GM19239 (cell line): ENCODE results near the gene B4GALT3.

ENCODE experiments used
- DNase-seq: peaks from one replicate; pipeline ENCODE4 v3.0.0; 2011; ENCODE audit warnings: low spot score; ENCODE audit not compliant: insufficient read length
- FAIRE-seq: peaks from 2 replicates; lab custom pipeline; 2011; peaks lifted over from hg19 to GRCh38; lab: Jason Lieb, UNC

The B4GALT3 gene

DNA sequence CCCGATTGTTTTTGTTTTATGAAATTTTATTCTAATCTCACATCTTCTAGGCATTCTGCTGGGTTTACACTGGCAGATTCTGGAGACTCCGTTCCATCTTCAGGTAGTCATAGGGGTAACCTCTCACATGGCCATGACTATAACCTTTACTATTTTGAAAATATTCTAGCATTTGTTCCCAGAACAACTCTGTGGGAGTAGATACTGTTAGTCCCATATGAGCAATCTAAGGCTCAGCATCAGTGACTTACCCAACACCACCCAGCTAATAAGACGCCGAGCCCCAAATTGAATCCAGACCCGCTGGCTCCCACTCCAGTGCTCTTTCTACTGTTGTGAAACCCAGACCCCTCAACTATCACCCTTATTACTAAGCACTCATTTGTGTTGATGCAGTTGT, 11.7 kb upstream of the B4GALT3 start:
- no peak for FAIRE-seq
- DNase-seq: no peak

DNA sequence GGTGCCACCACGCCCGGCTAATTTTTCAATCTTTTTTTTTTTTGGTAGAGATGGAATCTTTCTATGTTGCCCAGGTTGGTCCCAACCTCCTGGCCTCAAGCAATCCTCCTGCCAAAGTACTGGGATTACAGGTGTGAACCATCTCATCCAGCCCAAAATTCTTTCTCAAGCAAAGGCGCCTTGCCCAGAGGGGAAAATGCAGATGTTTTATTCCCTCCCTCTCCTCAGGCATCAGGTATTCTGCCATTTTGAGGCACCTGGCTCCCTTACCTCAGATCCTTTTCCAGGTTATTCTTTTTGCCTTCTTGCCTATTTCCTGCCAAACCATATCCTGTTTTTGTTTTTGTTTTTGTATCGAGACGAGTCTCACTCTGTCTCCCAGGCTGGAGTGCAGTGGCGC, 11.1 kb upstream of the B4GALT3 start:
- no peak for FAIRE-seq
- no peak for DNase-seq

DNA sequence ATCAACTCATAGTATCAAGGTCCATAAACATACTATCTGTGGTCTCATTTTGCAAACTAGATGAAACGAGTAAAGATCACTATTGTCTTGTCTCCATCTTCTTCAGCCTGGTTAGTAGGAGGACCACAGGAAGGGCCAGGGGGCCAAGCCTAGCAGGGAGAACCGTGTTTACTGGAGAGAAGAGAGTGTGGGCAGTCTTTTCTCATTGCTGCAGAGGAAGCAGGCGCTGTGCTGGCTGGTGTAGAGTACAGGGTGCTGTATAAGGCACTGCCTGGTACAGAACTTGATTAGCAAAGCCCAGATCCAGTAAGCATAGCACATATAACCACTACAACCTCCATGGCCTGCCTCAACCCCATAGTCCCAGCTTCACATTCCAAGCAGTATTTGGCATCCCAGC, 10.0 kb upstream of the B4GALT3 start:
- DNase-seq: no peak
- FAIRE-seq: no peak

DNA sequence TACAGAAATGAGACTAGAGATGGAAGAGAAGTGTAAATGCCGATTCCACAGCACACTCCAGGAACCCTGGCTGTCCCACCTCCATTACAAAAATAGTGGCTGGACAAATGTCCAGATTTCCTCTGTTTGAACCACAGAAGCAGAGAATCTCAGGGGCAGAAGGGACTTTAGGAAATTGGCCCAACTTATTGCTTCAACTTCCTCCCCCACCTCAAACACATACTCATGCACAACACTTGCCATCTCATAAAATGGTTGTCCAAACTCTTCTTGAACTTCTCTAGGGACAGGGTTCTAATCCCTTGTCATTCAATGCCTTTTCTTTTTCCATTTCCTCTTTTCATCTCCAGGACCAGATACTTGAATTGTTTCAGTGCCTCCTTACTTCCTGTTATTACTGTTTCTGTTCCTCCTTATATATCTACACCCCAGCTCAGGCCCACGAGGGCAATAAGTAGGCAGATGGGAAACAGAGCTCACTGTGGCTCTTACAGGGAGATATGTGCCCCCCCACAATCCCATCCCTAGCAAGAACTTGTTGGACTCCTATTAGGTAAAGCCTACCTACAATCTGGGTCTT, 8.5 kb upstream of the B4GALT3 start:
- FAIRE-seq: no peak
- DNase-seq: no peak

DNA sequence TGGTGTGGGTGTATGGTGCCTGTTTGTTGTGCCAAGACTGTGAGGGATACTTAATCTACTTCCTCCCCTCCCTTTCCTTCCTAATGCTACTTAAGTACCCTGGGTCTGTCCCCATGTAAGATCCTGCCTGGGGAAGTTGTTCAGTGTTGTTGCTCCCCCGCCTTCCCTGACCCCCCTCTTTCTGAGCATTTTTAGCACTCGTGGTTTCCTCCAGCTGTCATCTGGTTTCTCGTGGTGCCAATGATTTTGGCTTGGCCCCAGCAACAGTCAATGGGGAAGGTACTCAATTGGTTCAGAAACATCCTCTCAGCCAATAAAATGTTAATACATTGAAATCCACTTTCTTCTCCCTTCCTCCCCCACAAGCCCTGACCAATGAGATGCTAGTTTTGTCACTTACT, 8.0 kb upstream of the B4GALT3 start:
- peak; percentile 98 for FAIRE-seq
- no peak for DNase-seq

DNA sequence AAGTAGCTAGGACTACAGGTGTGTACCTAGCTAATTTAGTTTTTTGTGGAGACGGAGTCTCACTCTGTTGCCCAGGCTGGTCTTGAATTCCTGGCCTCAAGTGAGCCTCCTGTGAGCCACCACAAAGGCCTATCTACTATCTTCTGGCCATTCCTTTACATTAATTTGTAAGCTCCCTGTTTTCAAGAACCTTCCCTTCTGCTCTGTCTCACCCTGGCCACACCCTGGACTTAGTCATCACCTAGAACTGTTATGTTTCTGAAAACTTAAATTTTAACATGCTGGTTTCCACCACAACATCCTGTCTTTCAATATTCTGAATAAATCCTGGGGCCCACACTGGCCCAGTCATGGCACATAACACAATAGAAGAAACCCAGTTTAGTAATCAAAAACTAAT, 4.9 kb upstream of the B4GALT3 start:
- DNase-seq (no peak), FAIRE-seq (peak; percentile 82)

DNA sequence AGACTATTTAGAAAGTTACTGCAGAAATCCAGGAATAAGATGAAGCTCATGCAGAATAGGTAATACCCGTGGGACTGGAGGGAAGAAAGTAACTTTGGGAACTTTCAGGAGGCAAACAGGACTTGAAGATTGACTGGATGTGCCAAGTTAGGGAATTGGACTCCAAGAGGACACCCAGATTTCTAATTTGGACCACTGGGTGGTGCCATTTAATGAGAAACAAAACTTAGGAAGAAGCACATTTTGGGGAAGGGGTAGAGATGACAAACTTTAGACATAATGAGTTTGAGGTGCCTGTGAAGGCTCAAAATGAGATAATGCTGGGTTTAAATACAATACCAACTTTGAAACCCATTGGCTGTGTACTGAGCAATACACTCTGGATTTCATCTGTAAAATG, 3.3 kb upstream of the B4GALT3 start:
- no peak for FAIRE-seq
- DNase-seq: no peak

DNA sequence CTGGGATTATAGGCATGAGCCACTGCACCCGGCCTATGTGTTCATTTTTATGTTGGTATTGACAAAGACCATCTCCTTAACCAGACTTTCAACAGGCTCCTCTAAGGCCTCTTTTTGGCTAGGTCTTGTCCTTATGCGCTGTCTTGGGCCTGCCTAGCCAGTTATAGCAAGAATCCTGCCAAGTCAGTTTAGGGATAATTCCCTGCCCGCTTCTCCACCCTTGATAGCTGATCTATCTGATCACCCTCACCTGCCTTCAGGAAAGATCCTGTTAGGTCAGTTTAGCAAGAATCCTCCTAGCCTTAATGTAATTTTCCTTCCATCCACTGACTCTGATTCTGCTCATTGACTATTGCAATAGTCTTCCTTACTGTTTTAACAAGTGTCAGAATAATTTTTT, 2.4 kb upstream of the B4GALT3 start:
- FAIRE-seq (no peak), DNase-seq (no peak)

DNA sequence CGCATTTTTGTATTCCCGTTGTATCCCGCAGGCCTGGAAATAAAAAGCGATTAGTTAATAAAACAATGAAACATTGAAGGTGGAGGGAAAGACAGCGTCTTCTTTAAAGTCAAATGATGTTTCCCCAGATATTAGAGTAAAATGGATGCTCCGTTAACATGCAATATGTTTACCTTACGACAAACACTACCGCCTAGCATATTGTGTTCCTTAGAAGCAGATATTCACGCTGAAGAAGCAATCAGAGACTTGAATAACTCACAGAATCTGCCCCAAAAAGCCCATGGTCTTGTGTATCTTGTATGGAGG, 583 bp upstream of the B4GALT3 start:
- no peak for FAIRE-seq
- no peak for DNase-seq

DNA sequence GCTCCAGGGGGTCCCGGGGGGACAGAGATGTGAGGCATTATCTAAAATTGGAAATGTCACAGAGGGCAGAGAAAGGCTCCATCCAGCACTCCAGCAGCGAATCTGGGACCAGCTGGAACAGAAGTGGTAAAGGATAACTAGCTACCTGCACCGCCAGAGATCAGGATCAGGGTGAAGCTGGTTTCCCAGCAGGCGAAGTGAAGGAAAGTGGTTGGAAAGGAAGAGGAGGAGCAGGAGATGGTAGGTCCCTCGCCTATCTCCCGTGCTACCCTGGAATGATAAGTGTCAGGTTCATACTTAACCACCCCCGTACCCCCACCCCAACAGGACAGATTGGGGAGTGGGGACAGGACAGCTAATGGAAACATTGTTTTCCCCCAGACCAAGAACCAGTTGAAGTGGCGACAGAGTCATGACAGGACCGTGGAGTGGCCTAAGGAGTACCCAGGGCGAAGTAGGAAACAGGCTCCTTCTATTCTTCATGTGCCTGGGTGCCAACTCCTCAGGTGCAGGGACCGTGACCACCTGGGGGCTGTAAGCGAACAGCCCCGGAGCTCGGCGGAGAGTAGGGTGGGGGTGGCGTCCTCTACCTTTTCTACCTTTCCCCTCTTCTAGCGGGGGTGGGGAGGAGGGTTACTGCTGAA, 717 bp downstream of the B4GALT3 start:
- FAIRE-seq (no peak), DNase-seq (no peak)

DNA sequence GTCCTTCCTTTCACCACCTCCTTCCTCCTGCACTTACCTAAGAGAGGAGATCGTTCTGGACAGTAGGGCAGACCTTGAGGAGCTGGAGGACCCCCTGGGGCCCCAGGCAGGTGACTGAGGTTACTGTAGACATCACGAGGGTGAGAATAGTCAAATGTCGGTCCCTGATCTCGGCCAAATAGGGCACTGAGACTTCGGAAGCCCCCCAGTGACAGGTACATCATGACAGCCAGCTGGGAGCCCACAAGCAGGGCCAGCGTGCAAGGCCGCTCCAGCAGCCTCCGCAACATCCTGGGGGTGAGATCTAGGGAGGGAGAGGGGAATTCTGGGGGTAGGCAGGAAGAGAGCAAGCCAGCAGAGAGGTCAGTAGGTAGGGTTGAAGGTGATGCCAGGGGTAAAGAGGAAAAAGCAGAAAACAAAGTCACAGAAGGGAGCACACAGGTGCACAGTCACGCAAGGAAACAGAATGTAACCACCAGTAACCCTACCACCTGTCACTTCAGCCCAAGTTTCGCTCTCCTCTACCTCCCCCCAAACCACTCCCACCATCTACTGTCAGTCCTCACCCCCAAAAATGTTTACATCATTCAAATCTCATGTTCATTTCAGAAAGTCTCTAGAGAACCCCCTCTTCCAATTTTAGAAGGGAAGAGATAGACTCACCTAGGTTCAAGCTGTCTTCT, 1.4 kb downstream of the B4GALT3 start:
- DNase-seq: no peak
- no peak for FAIRE-seq

DNA sequence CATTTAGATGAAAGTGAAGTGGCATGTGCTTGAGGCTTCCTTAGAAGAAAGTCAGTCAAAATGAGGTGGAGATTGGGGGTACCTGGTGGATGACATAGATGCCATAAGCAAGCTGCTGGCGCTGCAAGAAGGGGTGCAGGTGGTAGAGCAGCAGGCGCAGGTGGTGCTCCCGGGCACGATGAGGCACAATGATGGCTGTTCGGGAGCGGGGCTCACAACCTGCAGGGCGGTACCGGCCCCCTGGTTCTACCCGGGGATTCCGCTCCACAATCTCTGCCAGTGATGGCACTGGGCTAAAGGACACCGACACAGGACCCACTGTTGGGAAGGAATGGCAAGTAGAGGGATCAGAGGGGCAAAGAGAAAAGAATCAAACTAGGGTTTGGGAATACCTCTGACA, 2.4 kb downstream of the B4GALT3 start:
- FAIRE-seq (no peak), DNase-seq (no peak)

DNA sequence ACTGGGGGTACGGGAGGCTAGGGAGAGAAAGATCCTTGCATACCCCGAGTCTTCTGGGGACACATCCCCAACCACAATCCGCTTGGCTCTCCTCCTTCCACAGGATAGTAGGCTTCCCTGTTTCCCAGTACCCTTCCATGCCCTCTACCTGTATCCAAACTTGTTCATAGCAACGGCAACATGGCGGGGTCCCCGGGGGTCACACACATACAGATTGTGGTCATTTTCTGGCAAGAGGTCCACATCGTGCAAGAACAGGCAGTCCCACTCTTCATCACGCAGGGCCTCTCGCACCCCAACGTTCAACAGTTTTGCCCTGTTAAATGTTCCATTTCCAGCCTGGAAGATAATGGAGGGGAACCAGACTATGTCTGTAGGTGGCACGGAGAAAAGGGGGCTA, 3.6 kb downstream of the B4GALT3 start:
- no peak for FAIRE-seq
- DNase-seq: no peak

DNA sequence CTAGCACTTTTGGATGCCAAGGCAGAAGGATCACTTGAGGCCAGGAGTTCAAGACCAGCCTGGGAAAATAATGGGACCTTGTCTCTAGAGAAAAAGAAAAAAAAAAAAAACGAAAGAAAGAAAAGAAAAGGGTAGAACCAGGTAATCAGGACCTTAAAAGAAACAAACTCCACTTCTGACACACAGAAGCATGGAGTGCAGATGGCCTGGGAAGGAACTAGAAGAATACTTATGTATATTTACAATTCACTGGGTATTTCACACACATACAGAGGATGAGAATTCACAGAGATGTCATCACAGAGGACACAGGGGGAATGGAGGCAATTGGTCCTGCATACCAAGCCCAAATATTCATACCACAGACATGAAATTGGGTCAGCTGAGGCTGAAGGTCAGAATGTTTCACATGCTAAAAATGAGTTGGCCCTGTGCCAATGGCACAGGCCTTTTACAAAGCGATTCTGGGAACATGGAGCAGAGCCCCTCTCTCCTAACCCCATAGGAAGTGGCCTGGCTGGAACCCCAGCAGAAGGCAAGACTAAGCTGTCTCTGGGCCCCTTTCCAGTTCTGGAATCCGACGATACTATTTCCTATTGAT, 4.4 kb downstream of the B4GALT3 start:
- FAIRE-seq: no peak
- DNase-seq: no peak

DNA sequence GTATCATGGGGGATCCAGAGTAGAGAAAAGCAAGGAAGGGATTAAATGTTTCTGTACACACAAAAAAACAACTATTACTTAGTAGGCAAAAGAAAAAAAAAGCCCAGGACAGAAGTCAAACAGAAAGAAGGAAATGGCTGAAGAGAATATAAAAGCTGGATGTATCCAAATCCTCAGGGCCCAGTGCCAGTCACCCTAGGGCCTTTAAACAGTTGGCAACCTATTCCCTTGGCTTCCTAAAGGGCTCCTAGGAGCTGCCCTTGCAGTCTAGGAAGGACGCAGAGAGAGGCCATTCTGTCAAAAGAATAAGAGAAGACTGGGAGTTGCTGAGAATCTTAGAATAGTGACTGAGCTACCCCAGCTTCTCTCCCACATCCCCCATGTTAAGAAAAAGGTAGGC, 5.0 kb downstream of the B4GALT3 start:
- no peak for FAIRE-seq
- DNase-seq: no peak

DNA sequence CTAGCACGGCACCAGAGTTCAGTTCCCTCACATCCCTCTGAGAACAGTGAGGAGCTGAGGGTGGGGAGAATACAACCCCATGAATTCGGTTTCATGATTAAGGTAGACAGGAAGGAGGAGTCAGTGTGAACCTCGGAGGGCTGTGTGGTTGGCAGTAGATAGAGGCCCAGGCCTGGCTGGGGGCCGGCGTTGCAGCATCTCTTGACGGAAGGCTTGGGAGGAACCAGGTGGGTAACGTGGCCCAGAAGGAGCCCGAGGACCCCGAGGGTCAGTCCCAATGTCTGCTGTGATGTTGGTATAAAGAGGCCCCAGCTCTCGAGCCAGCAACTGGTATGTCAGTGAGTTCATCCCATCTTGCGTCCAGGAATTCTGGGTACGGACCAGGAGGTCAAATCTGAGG, 5.6 kb downstream of the B4GALT3 start:
- FAIRE-seq (no peak), DNase-seq (no peak)

DNA sequence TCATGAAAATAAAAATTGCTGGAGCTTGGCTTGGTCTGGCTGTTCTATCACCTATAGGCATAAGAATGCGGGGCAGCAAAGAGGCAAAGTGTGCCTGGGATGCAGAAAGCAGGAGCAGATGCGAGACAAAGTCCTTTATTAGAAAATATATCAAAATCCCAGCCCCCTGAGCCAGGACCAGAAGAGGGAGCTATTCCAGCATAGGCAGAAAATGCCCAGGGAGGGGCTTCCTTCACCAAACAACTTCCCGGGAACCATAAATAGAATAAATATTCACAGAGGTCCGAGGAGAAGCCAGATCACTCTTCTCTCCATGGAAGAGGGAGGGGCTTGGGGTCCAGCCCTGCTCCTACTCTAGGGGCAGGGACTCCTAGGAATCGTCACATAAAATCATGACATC, 6.1 kb downstream of the B4GALT3 start:
- FAIRE-seq (no peak), DNase-seq (no peak)

DNA sequence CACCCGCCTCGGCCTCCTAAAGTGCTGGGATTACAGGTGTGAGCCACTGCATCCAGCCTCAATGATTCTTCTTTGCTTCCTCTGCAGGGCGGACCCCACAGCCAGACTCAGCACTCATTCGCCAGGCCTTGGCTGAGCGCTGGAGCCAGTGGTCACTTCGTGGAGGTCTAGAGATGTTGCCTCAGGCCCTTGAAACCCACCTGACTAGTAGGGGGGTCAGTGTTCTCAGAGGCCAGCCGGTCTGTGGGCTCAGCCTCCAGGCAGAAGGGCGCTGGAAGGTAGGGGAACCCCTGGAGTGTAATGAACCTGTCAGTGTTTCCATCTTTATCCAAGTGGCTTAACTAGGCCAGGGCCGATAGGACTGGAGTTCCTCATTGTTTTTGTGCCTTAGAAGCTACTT, 8.4 kb downstream of the B4GALT3 start:
- no peak for DNase-seq
- no peak for FAIRE-seq

DNA sequence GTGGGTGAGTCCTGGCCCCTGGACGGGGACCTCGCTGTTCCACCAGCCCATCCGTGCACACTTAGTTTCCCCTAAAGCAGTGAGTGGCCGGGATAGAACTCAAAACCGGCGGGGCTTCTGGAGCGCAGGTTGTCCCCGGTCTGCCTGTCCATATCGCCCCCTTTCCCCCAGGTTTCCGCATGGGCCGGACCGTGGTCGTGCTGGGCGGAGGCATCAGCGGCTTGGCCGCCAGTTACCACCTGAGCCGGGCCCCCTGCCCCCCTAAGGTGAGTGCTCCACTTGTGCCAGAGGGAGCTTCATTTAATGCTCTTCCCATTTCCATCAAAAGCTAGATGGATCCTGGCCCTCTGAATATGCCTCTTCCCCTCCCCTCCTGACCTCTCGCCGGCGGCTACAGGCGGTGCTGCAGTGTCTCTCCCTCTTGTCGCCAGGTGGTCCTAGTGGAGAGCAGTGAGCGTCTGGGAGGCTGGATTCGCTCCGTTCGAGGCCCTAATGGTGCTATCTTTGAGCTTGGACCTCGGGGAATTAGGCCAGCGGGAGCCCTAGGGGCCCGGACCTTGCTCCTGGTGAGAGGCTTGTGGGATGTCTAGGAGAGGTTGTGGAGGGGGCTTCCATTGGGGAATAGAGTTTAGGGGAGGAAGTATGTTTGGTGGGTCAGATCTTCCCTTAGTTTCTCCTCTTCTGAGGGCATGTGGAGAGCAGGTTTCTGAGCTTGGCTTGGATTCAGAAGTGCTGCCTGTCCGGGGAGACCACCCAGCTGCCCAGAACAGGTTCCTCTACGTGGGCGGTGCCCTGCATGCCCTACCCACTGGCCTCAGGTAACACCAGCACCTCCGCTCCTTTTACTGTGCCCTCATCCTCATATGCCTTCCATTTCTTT, 10.4 kb downstream of the B4GALT3 start:
- peak; percentile 44 for FAIRE-seq
- no peak for DNase-seq

DNA sequence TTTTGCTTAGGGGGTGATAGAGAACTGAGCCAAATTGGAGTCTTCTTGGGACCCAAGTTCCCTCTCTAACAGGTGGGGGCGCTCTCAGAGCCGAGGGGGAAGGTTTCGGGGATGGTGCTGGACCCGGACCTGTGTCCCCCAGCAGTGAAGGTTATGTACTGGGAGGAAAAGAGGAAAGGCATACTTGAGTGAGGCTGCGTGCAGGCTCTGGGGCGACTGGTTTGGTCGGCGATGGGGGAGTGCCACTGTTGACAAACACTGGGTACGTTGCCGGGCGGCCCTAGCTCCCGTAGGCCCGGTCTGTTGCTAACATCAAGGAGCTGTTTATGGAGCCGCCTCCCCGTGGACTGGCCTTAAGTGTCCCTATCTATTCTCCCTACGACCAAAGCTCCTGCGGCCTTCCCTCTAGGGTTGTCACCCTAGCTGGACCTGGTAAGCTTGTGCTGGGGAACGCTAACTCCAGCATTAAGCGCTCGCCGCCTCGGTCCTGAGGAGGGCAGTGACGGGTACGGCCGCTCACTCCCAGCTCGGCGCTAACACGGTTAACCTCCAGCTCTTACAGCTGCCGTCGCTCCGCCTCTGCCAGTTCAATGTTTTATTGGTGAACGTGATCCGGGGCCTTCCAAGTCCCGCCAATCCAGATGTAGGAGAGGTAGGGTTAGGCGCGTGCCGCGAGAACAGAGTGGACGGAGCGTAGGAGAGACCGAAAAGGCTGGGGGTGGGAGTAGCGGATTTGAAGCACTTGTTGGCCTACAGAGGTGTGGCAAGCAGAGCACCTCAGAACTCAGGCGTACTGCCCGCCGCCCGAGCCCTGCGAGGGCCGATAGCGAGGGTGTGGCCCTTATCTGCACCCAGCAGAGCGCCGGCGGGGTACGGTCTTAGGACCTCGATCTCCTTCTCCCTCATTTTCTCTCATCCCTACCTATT, 11.3 kb downstream of the B4GALT3 start, which contains the start of gene PPOX:
TSS of gene PPOX (plus strand) at position 685 of the 927 bp plus-strand sequence. CDS start 422 bp downstream, outside the sequence.
- FAIRE-seq (peak; percentile 99), DNase-seq (peak; percentile 79)
